Measurements from ENCODE around the gene NPHS1.

NPHS1 gene

GRCh38 chr19:35777961-35778360, 74.3 kb downstream of the NPHS1 start:
- no peak overlapping the region for H3K4me3 ChIP-seq (ENCODE audit: low read depth, low read length)
- in situ Hi-C loops (cut with HindIII; ENCODE audit: low sequenced_read_pairs): no loop called here
- DNase-seq (ENCODE audit: low read depth): no peak
- no peak for TF ChIP-seq CTCF (IDR thresholded peaks at IDR 0.05; ENCODE audit: low read depth, low read length, missing control alignments)

GRCh38 chr19:35777086-35777841, 75.0 kb downstream of the NPHS1 start:
- in situ Hi-C loops (cut with HindIII; ENCODE audit: low sequenced_read_pairs): no loop called here
- no peak for TF ChIP-seq CTCF (IDR thresholded peaks at IDR 0.05; ENCODE audit: low read depth, low read length, missing control alignments)
- no peak overlapping the region for H3K4me3 ChIP-seq (ENCODE audit: low read depth, low read length)
- DNase-seq (ENCODE audit: low read depth): no peak

- H3K4me3 ChIP-seq (ENCODE audit: low read depth, low read length): peak overlapping the region; percentile 66
Observed at GRCh38 chr19:35776102-35776788, 76.1 kb downstream of the NPHS1 start.

More at GRCh38 chr19:35776102-35776788, 76.1 kb downstream of the NPHS1 start:
- in situ Hi-C loops (cut with HindIII; ENCODE audit: low sequenced_read_pairs): no loop called here
- no peak for DNase-seq (ENCODE audit: low read depth)
- TF ChIP-seq CTCF (IDR thresholded peaks at IDR 0.05; ENCODE audit: low read depth, low read length, missing control alignments): no peak
